Measurements from ENCODE around the gene MT1E.

DNA sequence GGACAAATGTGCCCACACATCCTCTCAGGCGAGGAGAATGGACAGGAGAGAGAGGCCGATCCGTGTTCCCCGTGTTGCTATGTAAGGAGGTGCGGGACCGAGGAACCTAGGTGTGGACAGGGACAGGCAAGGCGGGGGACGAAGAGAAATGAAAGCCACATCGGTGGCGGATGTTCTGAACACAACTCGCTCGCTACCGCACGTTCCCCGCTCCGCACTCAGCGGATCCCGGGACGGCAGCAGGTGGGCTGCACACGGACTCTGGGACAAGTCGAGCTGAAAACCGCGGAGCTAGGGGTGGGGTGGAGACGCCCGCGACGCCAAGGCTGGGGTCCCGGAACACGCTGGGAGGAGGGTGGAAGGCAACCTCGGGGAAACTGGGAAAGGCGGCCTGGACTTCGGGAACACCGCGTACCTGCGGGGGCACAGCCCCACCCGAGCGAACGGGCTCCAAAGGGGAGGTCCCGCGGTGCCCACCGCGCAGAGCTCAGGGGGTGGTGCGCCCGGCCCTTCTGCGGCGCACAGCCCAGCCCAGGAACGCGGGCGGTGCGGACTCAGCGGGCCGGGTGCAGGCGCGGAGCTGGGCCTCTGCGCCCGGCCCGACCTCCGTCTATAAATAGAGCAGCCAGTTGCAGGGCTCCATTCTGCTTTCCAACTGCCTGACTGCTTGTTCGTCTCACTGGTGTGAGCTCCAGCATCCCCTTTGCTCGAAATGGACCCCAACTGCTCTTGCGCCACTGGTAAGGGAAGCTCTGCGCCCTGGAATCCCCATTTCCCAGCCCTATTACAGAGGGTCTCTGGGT is at the start of gene MT1E:
- TF ChIP-seq, protein P1, sequence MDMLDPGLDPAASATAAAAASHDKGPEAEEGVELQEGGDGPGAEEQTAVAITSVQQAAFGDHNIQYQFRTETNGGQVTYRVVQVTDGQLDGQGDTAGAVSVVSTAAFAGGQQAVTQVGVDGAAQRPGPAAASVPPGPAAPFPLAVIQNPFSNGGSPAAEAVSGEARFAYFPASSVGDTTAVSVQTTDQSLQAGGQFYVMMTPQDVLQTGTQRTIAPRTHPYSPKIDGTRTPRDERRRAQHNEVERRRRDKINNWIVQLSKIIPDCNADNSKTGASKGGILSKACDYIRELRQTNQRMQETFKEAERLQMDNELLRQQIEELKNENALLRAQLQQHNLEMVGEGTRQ (CRISPR knock-in tag; IDR thresholded peaks at IDR 0.05), result no peak
- no peak for TF ChIP-seq RELA (CRISPR knock-in tag; IDR thresholded peaks at IDR 0.05; ENCODE audit: borderline replicate concordance)
- no peak for TF ChIP-seq ZNF121 (CRISPR knock-in tag; IDR thresholded peaks at IDR 0.05)

Measured in WTC11 (cell line).